Tibial nerve (tissue), 3 donors: ENCODE measurements around the gene NSD2.

ENCODE experiments used
- CTCF ChIP-seq, 5 experiments: fragments of 200-600 bp in 3 of 5; fragments of 450-650 bp in 2 of 5; sonication (generic) in 3 of 5; IDR thresholded peaks; one replicate each; pipeline ENCODE4 v1.5.1; 2016 to 2019; ENCODE audit warnings: antibody characterized with exemption in 5 of 5, mild to moderate bottlenecking in 3 of 5, moderate library complexity in 2 of 5
- POLR2A ChIP-seq, 2 donors: fragments of 450-650 bp; IDR thresholded peaks; one replicate each; pipeline ENCODE4 v1.6.1; 2017; ENCODE audit warnings: antibody characterized with exemption in 2 of 2, mild to moderate bottlenecking in 2 of 2, moderate library complexity in 2 of 2

- no peak for TF ChIP-seq CTCF (IDR thresholded peaks at IDR 0.05)
- TF ChIP-seq POLR2A (IDR thresholded peaks at IDR 0.05): no peak
These were observed 29.4 kb downstream of the NSD2 start for GRCh38 chr4:1900624-1901023.
